HG03045 (cell line): ENCODE data around the gene NARF.
"Not testable (repeated sequence)": the region's sequence is repeated elsewhere in the genome, so short reads cannot be mapped to it uniquely, and the experiment has no call there.

Source experiments
- ATAC-seq: cut with Tn5 transposase; IDR thresholded peaks from one replicate; pipeline ENCODE4 v1.9.1; 2021; ENCODE audit warnings: mild to moderate bottlenecking, moderate library complexity; ENCODE audit not compliant: unreplicated experiment

The NARF gene

GRCh38 chr17:82445542-82445941 is 13.0 kb upstream of the NARF start:
- no peak for ATAC-seq

GRCh38 chr17:82446124-82446523 is 12.4 kb upstream of the NARF start:
- ATAC-seq = no peak

GRCh38 chr17:82446649-82447048 is 11.9 kb upstream of the NARF start:
- ATAC-seq = no peak

GRCh38 chr17:82447876-82448275 is 10.7 kb upstream of the NARF start:
- no peak for ATAC-seq

- peak; percentile 42 for ATAC-seq
These were observed 9.2 kb upstream of the NARF start for GRCh38 chr17:82449131-82449882.

GRCh38 chr17:82449883-82450356 is 8.6 kb upstream of the NARF start:
- ATAC-seq = no peak

GRCh38 chr17:82450357-82451106 is 8.0 kb upstream of the NARF start, which contains the start of gene CYBC1:
TSS of gene CYBC1 (minus strand) at chr17:82450752. CDS start at chr17:82449254, 1,498 bp downstream.
- peak; percentile 76 for ATAC-seq

GRCh38 chr17:82452162-82452561 is 6.4 kb upstream of the NARF start:
- no peak for ATAC-seq

GRCh38 chr17:82453151-82453550 is 5.4 kb upstream of the NARF start:
- not testable (repeated sequence) for ATAC-seq

GRCh38 chr17:82453706-82454105 is 4.8 kb upstream of the NARF start:
- not testable (repeated sequence) for ATAC-seq

GRCh38 chr17:82457073-82457928 is 1.2 kb upstream of the NARF start:
- ATAC-seq = no peak

GRCh38 chr17:82457929-82458178 is 687 bp upstream of the NARF start:
- ATAC-seq = no peak

- peak; percentile 3 for ATAC-seq
These were observed 414 bp downstream of the NARF start for GRCh38 chr17:82458885-82459424.

- not testable (repeated sequence) for ATAC-seq
These were observed 1.4 kb downstream of the NARF start for GRCh38 chr17:82459936-82460335.

- no peak for ATAC-seq
These were observed 3.4 kb downstream of the NARF start for GRCh38 chr17:82461827-82462524.

GRCh38 chr17:82463391-82463790 is 4.8 kb downstream of the NARF start:
- ATAC-seq = no peak

- ATAC-seq = no peak
These were observed 5.5 kb downstream of the NARF start for GRCh38 chr17:82463925-82464566.

- no peak for ATAC-seq
These were observed 6.0 kb downstream of the NARF start for GRCh38 chr17:82464567-82464929.

- no peak for ATAC-seq
These were observed 6.6 kb downstream of the NARF start for GRCh38 chr17:82465023-82465603.

- ATAC-seq = no peak
These were observed 10.2 kb downstream of the NARF start for GRCh38 chr17:82468692-82469091.
